ENCODE results near the gene AFAP1.
A peak's percentile ranks its signal among the peaks of the same experiment; 100 is the strongest.

AFAP1 gene

DNA sequence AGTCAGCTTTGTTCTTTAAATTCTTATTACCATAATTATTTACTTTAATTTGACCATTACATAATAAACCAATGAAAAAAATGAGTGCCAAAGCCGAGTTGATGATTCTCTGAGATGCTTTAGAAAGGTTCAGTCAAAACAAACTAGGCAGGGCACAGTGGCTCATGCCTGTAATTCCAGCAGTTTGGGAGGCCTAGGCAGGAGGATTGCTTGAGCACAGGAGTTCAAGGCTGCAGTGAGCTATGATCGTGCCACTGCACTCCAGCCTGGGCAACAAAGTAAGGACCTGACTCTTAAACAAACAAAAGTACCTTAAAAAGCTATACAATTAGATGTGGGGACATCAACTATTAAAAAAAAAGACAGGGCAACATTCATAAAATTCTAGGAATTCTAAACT, 75.0 kb downstream of the AFAP1 start:
- DNase-seq (ENCODE audit: low read depth): no peak
- TF ChIP-seq, protein P1, sequence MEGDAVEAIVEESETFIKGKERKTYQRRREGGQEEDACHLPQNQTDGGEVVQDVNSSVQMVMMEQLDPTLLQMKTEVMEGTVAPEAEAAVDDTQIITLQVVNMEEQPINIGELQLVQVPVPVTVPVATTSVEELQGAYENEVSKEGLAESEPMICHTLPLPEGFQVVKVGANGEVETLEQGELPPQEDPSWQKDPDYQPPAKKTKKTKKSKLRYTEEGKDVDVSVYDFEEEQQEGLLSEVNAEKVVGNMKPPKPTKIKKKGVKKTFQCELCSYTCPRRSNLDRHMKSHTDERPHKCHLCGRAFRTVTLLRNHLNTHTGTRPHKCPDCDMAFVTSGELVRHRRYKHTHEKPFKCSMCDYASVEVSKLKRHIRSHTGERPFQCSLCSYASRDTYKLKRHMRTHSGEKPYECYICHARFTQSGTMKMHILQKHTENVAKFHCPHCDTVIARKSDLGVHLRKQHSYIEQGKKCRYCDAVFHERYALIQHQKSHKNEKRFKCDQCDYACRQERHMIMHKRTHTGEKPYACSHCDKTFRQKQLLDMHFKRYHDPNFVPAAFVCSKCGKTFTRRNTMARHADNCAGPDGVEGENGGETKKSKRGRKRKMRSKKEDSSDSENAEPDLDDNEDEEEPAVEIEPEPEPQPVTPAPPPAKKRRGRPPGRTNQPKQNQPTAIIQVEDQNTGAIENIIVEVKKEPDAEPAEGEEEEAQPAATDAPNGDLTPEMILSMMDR (conservative IDR thresholded peaks at IDR 0.05; ENCODE audit: low read depth, low read length): no peak

GRCh38 chr4:7863911-7864681, 75.6 kb downstream of the AFAP1 start:
- DNase-seq (ENCODE audit: low read depth): no peak
- TF ChIP-seq, protein P1 (conservative IDR thresholded peaks at IDR 0.05; ENCODE audit: low read depth, low read length): no peak

More for the DNA sequence above, 75.0 kb downstream of the AFAP1 start:
- no peak overlapping the region for H3K4me3 ChIP-seq (ENCODE audit: low read length)

DNA sequence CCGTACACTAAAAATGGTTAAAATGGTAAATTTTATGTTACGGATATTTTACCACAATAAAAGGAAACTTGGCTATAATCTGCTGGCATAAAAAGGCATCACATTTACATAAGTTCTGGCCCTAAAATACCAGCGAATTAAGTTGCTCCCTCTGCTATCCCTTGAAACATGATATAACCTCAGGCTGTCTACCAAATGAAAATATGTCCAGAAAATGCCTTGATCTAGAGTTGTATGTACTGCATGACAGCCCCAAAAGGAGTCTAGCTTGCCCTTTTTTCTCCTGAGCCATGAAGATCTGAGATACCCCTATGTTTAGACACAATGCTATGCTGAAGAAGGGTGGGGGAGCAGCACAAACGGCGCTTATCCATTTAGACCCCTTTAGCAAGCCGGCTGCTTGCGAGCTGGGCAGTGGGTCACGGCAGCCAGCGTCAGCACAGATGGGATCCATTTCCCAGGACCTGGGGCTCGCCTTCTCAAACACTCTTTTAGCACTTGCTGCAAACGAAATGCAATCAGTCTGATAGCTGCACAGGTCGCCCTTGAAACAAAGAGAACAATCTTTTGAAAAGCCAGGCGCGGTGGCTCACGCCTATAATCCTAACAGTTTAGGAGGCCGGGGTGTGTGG, 77.0 kb downstream of the AFAP1 start:
- no peak overlapping the region for H3K4me3 ChIP-seq (ENCODE audit: low read length)
- TF ChIP-seq, protein P1 (conservative IDR thresholded peaks at IDR 0.05; ENCODE audit: low read depth, low read length): no peak
- no peak for DNase-seq (ENCODE audit: low read depth)

More at GRCh38 chr4:7863911-7864681, 75.6 kb downstream of the AFAP1 start:
- H3K4me3 ChIP-seq (ENCODE audit: low read length): no peak overlapping the region

GRCh38 chr4:7861440-7861881, 78.2 kb downstream of the AFAP1 start:
- peak; percentile 55 for DNase-seq (ENCODE audit: low read depth)
- TF ChIP-seq, protein P1 (conservative IDR thresholded peaks at IDR 0.05; ENCODE audit: low read depth, low read length): no peak
- no peak overlapping the region for H3K4me3 ChIP-seq (ENCODE audit: low read length)

DNA sequence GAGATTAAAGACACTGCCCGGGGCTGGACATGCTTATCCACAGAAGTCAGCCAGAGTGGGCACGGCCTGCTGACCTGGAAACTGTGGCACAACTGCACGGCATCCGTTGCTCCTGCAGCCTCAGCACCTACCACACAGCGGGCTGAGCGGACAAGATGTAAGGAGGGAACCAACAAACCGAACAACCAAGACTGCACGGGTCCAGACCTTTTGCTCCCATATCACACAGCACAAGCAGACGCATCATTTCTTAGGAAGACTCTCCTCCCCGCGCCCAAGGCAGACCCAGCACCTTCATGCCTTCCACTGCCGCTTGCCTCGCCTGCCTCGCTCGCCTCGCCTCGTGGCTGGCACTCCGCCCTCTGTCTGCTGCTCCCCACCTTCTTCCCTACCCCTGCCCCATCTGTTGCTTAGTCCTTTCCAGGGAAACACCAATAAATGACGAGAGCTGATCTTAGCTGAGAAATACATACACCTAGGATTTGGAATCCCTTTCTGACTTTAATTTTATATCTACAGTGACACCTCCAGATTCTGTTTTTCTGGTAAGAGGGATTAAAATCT, 79.0 kb downstream of the AFAP1 start:
- DNase-seq (ENCODE audit: low read depth): no peak
- no peak overlapping the region for H3K4me3 ChIP-seq (ENCODE audit: low read length)
- TF ChIP-seq, protein P1 (conservative IDR thresholded peaks at IDR 0.05; ENCODE audit: low read depth, low read length): no peak

- DNase-seq (ENCODE audit: low read depth): no peak
- TF ChIP-seq, protein P1 (conservative IDR thresholded peaks at IDR 0.05; ENCODE audit: low read depth, low read length): no peak
- H3K4me3 ChIP-seq (ENCODE audit: low read length): no peak overlapping the region
These were observed 80.3 kb downstream of the AFAP1 start for GRCh38 chr4:7859326-7859725.

Measured in retinal pigment epithelial cell (primary cell).